Endodermal cell (in vitro differentiated cells): ENCODE measurements around the gene C16orf86. TPM values are rescaled to one million over a fixed set of nuclear protein-coding genes. Genes with fewer than 3 reads are reported as not detected.

Experiments
- DNase-seq: peaks from one replicate; pipeline ENCODE4 v3.0.0-alpha.2; 2017
- H3K27ac ChIP-seq: 2 replicates; pipeline ENCODE4 v1.5.1; 2013; ENCODE audit warnings: mild to moderate bottlenecking, low read depth, low read length, moderate library complexity
- H3K27me3 ChIP-seq: 2 replicates; pipeline ENCODE4 v1.6.1; 2013; ENCODE audit warnings: mild to moderate bottlenecking, low read length, moderate library complexity; ENCODE audit not compliant: insufficient read depth, control insufficient read depth, poor library complexity, severe bottlenecking
- H3K36me3 ChIP-seq: 2 replicates; pipeline ENCODE4 v1.7.0; 2013; ENCODE audit warnings: mild to moderate bottlenecking, low read length, moderate library complexity; ENCODE audit not compliant: control insufficient read depth, insufficient read depth
- H3K4me1 ChIP-seq: one replicate; pipeline ENCODE4 v1.7.0; 2013; ENCODE audit warnings: low read length; ENCODE audit not compliant: control insufficient read depth, insufficient read depth
- H3K4me3 ChIP-seq: 2 replicates; pipeline ENCODE4 v1.5.1; 2013; ENCODE audit warnings: mild to moderate bottlenecking, low read length, moderate library complexity
- H3K9ac ChIP-seq: 2 replicates; pipeline ENCODE4 v1.6.1; 2013; ENCODE audit warnings: mild to moderate bottlenecking, low read length, moderate library complexity; ENCODE audit not compliant: poor library complexity, severe bottlenecking; ENCODE audit errors: extremely low read depth
- H3K9me3 ChIP-seq: 2 replicates; pipeline ENCODE4 v1.6.1; 2013; ENCODE audit warnings: mild to moderate bottlenecking, low read length, moderate library complexity; ENCODE audit not compliant: control insufficient read depth
- H3K27ac Mint-ChIP-seq: 2 replicates; pipeline ENCODE4 v1.8.0; 2020; ENCODE audit warnings: mixed read lengths
- H3K27me3 Mint-ChIP-seq: 2 replicates; pipeline ENCODE4 v1.8.0; 2021; ENCODE audit warnings: mild to moderate bottlenecking, mixed read lengths; ENCODE audit not compliant: insufficient read depth
- H3K36me3 Mint-ChIP-seq: 2 replicates; pipeline ENCODE4 v1.8.0; 2020; ENCODE audit warnings: low read depth, mixed read lengths
- H3K4me1 Mint-ChIP-seq: 2 replicates; pipeline ENCODE4 v1.8.0; 2020; ENCODE audit warnings: mixed read lengths
- H3K4me3 Mint-ChIP-seq: 2 replicates; pipeline ENCODE4 v1.8.0; 2020; ENCODE audit warnings: mild to moderate bottlenecking, moderate library complexity, mixed read lengths
- H3K9me3 Mint-ChIP-seq: 2 replicates; pipeline ENCODE4 v1.8.0; 2020; ENCODE audit warnings: mild to moderate bottlenecking, mixed read lengths
- CTCF ChIP-seq: fragments of 200-600 bp; sonication (generic); conservative IDR thresholded peaks from 2 replicates; pipeline ENCODE4 v1.5.0; 2021; ENCODE audit warnings: antibody characterized with exemption, mild to moderate bottlenecking
- WGBS, 2 experiments: methylation state at CpG; one replicate each; pipeline versions ENCODE4 v1.1.5 to v1.1.7; 2013; ENCODE audit warnings: missing lambda C conversion rate in 2 of 2, mixed read lengths in 1 of 2; ENCODE audit not compliant: insufficient coverage in 1 of 2, insufficient read length in 1 of 2; 5-methylcytosine and 5-hydroxymethylcytosine counted together
- total RNA-seq, 2 donors: library from RNA; stranded (reverse); fragmentation: NEBNext Ultra II Directional in 1 of 2; extraction: Animal tissue kit (Norgen Biotek cat#: 25700) in 1 of 2; gene quantifications; 2 replicates in 1 of 2; 3 replicates in 1 of 2; pipeline ENCODE4 v1.2.1, GENCODE V29; 2021

C16orf86 gene
- total RNA-seq, 2 donors from 2014 or later: 3.6 to 4.7 TPM

GRCh38 chr16:67669499-67670101 is 3.0 kb downstream of the C16orf86 start:
- TF ChIP-seq CTCF: no peak
- H3K27ac ChIP-seq: no peak overlapping the region
- H3K27me3 Mint-ChIP-seq: peaks cover 2% of the 10 kb centered on the region
- no peaks in the 10 kb centered on the region for H3K36me3 ChIP-seq
- H3K27me3 ChIP-seq: no peaks in the 10 kb centered on the region
- 92 to 94% methylated on average over 6 to 10 of the region's 10 CpGs for whole genome bisulfite sequencing, 2 experiments
- H3K9me3 ChIP-seq: no peaks in the 10 kb centered on the region
- H3K4me1 ChIP-seq: no peaks in the 10 kb centered on the region
- H3K4me3 ChIP-seq: no peak overlapping the region
- H3K4me1 Mint-ChIP-seq: peaks cover 2% of the 10 kb centered on the region
- H3K27ac Mint-ChIP-seq: no peak overlapping the region
- no peaks in the 10 kb centered on the region for H3K9me3 Mint-ChIP-seq
- DNase-seq: no peak
- H3K4me3 Mint-ChIP-seq: no peak overlapping the region
- no peak overlapping the region for H3K9ac ChIP-seq
- H3K36me3 Mint-ChIP-seq: peaks cover 4% of the 10 kb centered on the region

GRCh38 chr16:67672306-67672705 is 5.7 kb downstream of the C16orf86 start:
- no peaks in the 10 kb centered on the region for H3K4me1 Mint-ChIP-seq
- no peaks in the 10 kb centered on the region for H3K27me3 Mint-ChIP-seq
- H3K27ac ChIP-seq: no peak overlapping the region
- no peaks in the 10 kb centered on the region for H3K9me3 Mint-ChIP-seq
- no peaks in the 10 kb centered on the region for H3K9me3 ChIP-seq
- no peaks in the 10 kb centered on the region for H3K36me3 ChIP-seq
- no peak overlapping the region for H3K4me3 ChIP-seq
- H3K36me3 Mint-ChIP-seq: peaks cover 4% of the 10 kb centered on the region
- no peak overlapping the region for H3K27ac Mint-ChIP-seq
- 73 to 84% methylated on average over 2 to 4 of the region's 4 CpGs for WGBS, 2 experiments
- H3K4me1 ChIP-seq: no peaks in the 10 kb centered on the region
- TF ChIP-seq CTCF: no peak
- H3K27me3 ChIP-seq: no peaks in the 10 kb centered on the region
- H3K9ac ChIP-seq: no peak overlapping the region
- DNase-seq: peak; percentile 58
- no peak overlapping the region for H3K4me3 Mint-ChIP-seq

- Histone ChIP-seq H3K27me3 (no peaks in the 10 kb centered on the region), H3K9ac (no peak overlapping the region), H3K36me3 (no peaks in the 10 kb centered on the region), H3K27ac (no peak overlapping the region), H3K9me3 (no peaks in the 10 kb centered on the region), H3K4me1 (no peaks in the 10 kb centered on the region), H3K4me3 (no peak overlapping the region)
- Mint-ChIP-seq H3K4me1 (no peaks in the 10 kb centered on the region), H3K27ac (no peak overlapping the region), H3K4me3 (no peak overlapping the region), H3K9me3 (no peaks in the 10 kb centered on the region), H3K27me3 (no peaks in the 10 kb centered on the region), H3K36me3 (peaks cover 7% of the 10 kb centered on the region)
- 76 to 80% methylated on average over 10 to 13 of the region's 13 CpGs for WGBS, 2 experiments
- peak; percentile 89 for TF ChIP-seq CTCF
- peak; percentile 94 for DNase-seq
Observed at GRCh38 chr16:67672739-67673662, 6.4 kb downstream of the C16orf86 start.
